BLaER1 treated with 17β-estradiol and CSF1 and Interleukin-3, amounts not matched to agents 10 nM and 100 nM (cell line): ENCODE results near the gene SYT7.
"Not testable (repeated sequence)": the region's sequence is repeated elsewhere in the genome, so short reads cannot be mapped to it uniquely, and the experiment has no call there.

Experiments used
- H3K27ac ChIP-seq, 11 experiments: shearing (Covaris generic); formaldehyde crosslinking; 2 replicates each; pipeline ENCODE4 v1.8.1; 2022
- H3K27me3 ChIP-seq, 11 experiments: shearing (Covaris generic); formaldehyde crosslinking; 2 replicates each; pipeline ENCODE4 v1.8.1; 2022
- H3K36me3 ChIP-seq, 11 experiments: shearing (Covaris generic); formaldehyde crosslinking; 2 replicates each; pipeline ENCODE4 v1.8.1; 2022
- H3K4me1 ChIP-seq, 10 experiments: shearing (Covaris generic); formaldehyde crosslinking; 2 replicates each; pipeline ENCODE4 v1.8.1; 2022
- H3K4me2 ChIP-seq, 11 experiments: shearing (Covaris generic); formaldehyde crosslinking; 2 replicates each; pipeline ENCODE4 v1.8.1; 2022
- H3K4me3 ChIP-seq, 10 experiments: shearing (Covaris generic); formaldehyde crosslinking; 2 replicates each; pipeline ENCODE4 v1.8.1; 2022
- H3K9ac ChIP-seq, 11 experiments: shearing (Covaris generic); formaldehyde crosslinking; 2 replicates each; pipeline ENCODE4 v1.8.1; 2022
- H3K9me3 ChIP-seq, 11 experiments: shearing (Covaris generic); formaldehyde crosslinking; replicated peaks in 1 of 11; 2 replicates each; pipeline ENCODE4 v1.8.1; 2022
- H4K20me1 ChIP-seq, 11 experiments: shearing (Covaris generic); formaldehyde crosslinking; 2 replicates each; pipeline ENCODE4 v1.8.1; 2022
- Cebpa-rat ChIP-seq, 11 experiments: shearing (Covaris generic); IDR thresholded peaks; 2 replicates each; pipeline ENCODE4 v1.8.1; 2022

Gene SYT7

GRCh38 chr11:61474013-61474643 lies 106.7 kb downstream of the SYT7 start:
- H3K4me2 ChIP-seq: peak overlapping the region in 2 of 11 experiments; percentile 31 to 41; a peak in 3 of 22 replicates
- peaks cover 0 to 51% (median 13%) of the 10 kb centered on the region in 11 experiments; a peak in 15 of 22 replicates for H4K20me1 ChIP-seq
- H3K27ac ChIP-seq: no peak overlapping the region
- no peaks in the 10 kb centered on the region for H3K9me3 ChIP-seq
- peak overlapping the region in 1 of 11 experiments; percentile 38; a peak in 1 of 22 replicates for H3K9ac ChIP-seq
- H3K4me3 ChIP-seq: no peak overlapping the region
- no peak for TF ChIP-seq Cebpa-rat (IDR thresholded peaks at IDR 0.05)
- peaks cover 4 to 42% (median 25%) of the 10 kb centered on the region in 11 experiments; a peak in 21 of 22 replicates for H3K36me3 ChIP-seq
- H3K27me3 ChIP-seq: no peaks in the 10 kb centered on the region
- H3K4me1 ChIP-seq: peaks cover 0 to 36% (median 10%) of the 10 kb centered on the region in 10 experiments; a peak in 14 of 20 replicates

- Histone ChIP-seq H3K4me1 (peaks cover 0 to 36% (median 10%) of the 10 kb centered on the region in 10 experiments; a peak in 14 of 20 replicates), H3K4me3 (no peak overlapping the region), H3K4me2 (peak overlapping the region in 2 of 11 experiments; percentile 31 to 41; a peak in 2 of 22 replicates), H3K27me3 (no peaks in the 10 kb centered on the region), H3K9ac (no peak overlapping the region), H3K9me3 (no peaks in the 10 kb centered on the region), H4K20me1 (peaks cover 0 to 48% (median 8%) of the 10 kb centered on the region in 11 experiments; a peak in 15 of 22 replicates), H3K27ac (no peak overlapping the region), H3K36me3 (peaks cover 10 to 46% (median 28%) of the 10 kb centered on the region in 11 experiments)
- TF ChIP-seq Cebpa-rat (IDR thresholded peaks at IDR 0.05): no peak
These were observed 107.4 kb downstream of the SYT7 start for GRCh38 chr11:61473370-61474012.

- H3K27ac ChIP-seq: no peak overlapping the region
- H3K4me1 ChIP-seq: peaks cover 0 to 34% (median 8%) of the 10 kb centered on the region in 10 experiments; a peak in 14 of 20 replicates
- no peak for TF ChIP-seq Cebpa-rat (IDR thresholded peaks at IDR 0.05)
- H3K4me3 ChIP-seq: no peak overlapping the region
- no peaks in the 10 kb centered on the region for H3K27me3 ChIP-seq
- no peak overlapping the region for H3K9ac ChIP-seq
- H3K4me2 ChIP-seq: peak overlapping the region in 2 of 11 experiments; percentile 31 to 41; a peak in 2 of 22 replicates
- peaks cover 0 to 48% (median 8%) of the 10 kb centered on the region in 11 experiments; a peak in 17 of 22 replicates for H4K20me1 ChIP-seq
- H3K9me3 ChIP-seq: no peaks in the 10 kb centered on the region
- H3K36me3 ChIP-seq: peaks cover 16 to 52% (median 34%) of the 10 kb centered on the region in 11 experiments
These were observed 108.0 kb downstream of the SYT7 start for GRCh38 chr11:61472868-61473267.

GRCh38 chr11:61472282-61472681 lies 108.6 kb downstream of the SYT7 start:
- H3K27ac ChIP-seq: no peak overlapping the region
- H3K4me1 ChIP-seq: peaks cover 0 to 34% (median 7%) of the 10 kb centered on the region in 10 experiments; a peak in 11 of 20 replicates
- H3K9ac ChIP-seq: 0 out of 22 replicates have a peak overlapping the region, but pooled peaks of 1 of the 11 experiments have one; percentile 20
- no peaks in the 10 kb centered on the region for H3K9me3 ChIP-seq
- peak overlapping the region in 3 of 11 experiments; percentile 6 to 37 (median 18); a peak in 2 of 22 replicates for H3K4me2 ChIP-seq
- H3K36me3 ChIP-seq: peaks cover 17 to 57% (median 40%) of the 10 kb centered on the region in 11 experiments
- no peak for TF ChIP-seq Cebpa-rat (IDR thresholded peaks at IDR 0.05)
- H3K4me3 ChIP-seq: no peak overlapping the region
- peaks cover 0 to 48% (median 9%) of the 10 kb centered on the region in 11 experiments; a peak in 15 of 22 replicates for H4K20me1 ChIP-seq
- H3K27me3 ChIP-seq: no peaks in the 10 kb centered on the region

GRCh38 chr11:61468002-61468401 lies 112.9 kb downstream of the SYT7 start:
- TF ChIP-seq Cebpa-rat (IDR thresholded peaks at IDR 0.05): no peak
- H3K36me3 ChIP-seq: peaks cover 22 to 68% (median 48%) of the 10 kb centered on the region in 11 experiments
- peaks cover 0 to 31% (median 5%) of the 10 kb centered on the region in 11 experiments; a peak in 10 of 22 replicates for H4K20me1 ChIP-seq
- H3K27ac ChIP-seq: no peak overlapping the region
- H3K9me3 ChIP-seq: peaks cover 0 to 7% (median 5%) of the 10 kb centered on the region in 11 experiments; a peak in 11 of 22 replicates
- H3K9ac ChIP-seq: no peak overlapping the region
- no peak overlapping the region for H3K4me2 ChIP-seq
- H3K27me3 ChIP-seq: no peaks in the 10 kb centered on the region
- H3K4me3 ChIP-seq: no peak overlapping the region
- H3K4me1 ChIP-seq: peaks cover 0 to 17% (median 7%) of the 10 kb centered on the region in 10 experiments; a peak in 11 of 20 replicates

GRCh38 chr11:61467602-61468001 lies 113.3 kb downstream of the SYT7 start:
- peaks cover 26 to 72% (median 52%) of the 10 kb centered on the region in 11 experiments for H3K36me3 ChIP-seq
- not testable (repeated sequence) for H3K4me3 ChIP-seq, H3K27me3 ChIP-seq

More at GRCh38 chr11:61467602-61468001, 113.3 kb downstream of the SYT7 start:
- not testable (repeated sequence) for H3K4me2 ChIP-seq, H3K9ac ChIP-seq, H3K27ac ChIP-seq
- Histone ChIP-seq H3K4me1 (peaks cover 0 to 13% (median 7%) of the 10 kb centered on the region in 10 experiments; a peak in 11 of 20 replicates), H4K20me1 (peaks cover 0 to 31% (median 5%) of the 10 kb centered on the region in 11 experiments; a peak in 10 of 22 replicates), H3K9me3 (peaks cover 0 to 11% (median 9%) of the 10 kb centered on the region in 11 experiments; a peak in 16 of 22 replicates)
